HG03103 (cell line): ENCODE data around the gene BARX1.
"Not testable (repeated sequence)": the region's sequence is repeated elsewhere in the genome, so short reads cannot be mapped to it uniquely, and the experiment has no call there.

Experiments used
- ATAC-seq: cut with Tn5 transposase; IDR thresholded peaks from one replicate; pipeline ENCODE4 v1.9.1; 2021; ENCODE audit warnings: low read depth; ENCODE audit not compliant: unreplicated experiment

The BARX1 gene

GRCh38 chr9:93967020-93967803, 12.1 kb upstream of the BARX1 start:
- no peak for ATAC-seq

DNA sequence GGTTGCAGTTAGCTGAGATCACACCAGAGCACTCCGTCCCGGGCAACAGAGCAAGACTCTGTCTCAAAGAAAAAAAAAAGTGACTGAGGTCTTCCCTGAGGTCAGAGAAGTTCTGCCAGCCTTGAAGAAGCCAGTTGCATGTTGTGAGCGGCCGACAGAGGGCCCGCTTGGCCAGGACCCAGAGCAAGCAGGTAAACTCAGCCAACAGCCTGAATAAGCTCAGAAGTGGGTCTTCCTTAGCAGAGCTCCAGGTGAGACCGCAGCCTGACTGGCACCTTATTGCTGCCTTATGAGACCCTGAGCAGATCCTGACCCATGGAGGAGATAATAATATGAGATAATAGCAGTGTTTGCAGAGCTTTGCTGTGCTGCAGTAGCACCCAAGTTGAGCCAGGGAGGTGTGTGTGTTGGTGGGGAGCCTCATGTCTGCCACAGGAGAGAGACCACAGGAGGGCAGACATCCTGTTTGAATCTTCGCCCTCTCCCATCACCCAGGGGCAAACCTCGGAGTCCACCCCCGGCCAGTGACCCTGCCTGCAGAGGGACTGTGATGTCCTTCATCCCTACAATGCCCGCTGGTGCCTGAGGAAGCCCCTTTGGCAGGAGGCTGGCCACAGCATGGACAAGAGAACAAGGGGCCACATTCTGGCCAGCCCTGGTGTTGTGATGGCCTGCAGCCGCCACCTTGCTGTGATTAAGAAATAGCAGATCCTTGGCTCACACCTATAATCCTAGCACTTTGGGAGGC, 10.8 kb upstream of the BARX1 start:
- ATAC-seq: no peak

GRCh38 chr9:93964685-93965084, 9.5 kb upstream of the BARX1 start:
- ATAC-seq: no peak

GRCh38 chr9:93963969-93964368, 8.8 kb upstream of the BARX1 start:
- ATAC-seq: no peak

DNA sequence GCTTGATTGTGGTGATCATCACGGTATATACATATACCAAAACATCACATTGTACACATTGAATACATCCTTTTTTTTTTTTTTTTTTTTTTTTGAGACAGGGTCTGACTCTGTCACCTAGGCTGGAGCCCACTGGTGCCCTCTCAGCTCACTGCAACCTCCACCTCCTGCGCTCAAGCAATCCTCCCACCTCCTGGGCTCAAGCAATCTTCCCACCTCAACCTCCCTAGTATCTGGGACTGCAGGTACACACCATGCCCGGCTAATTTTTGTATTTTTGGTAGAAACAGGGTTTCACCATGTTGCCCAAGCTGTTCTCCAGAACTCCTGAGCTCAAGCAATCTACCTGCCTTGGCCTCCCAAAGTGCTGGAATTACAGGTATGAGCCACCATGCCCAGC, 8.3 kb upstream of the BARX1 start:
- not testable (repeated sequence) for ATAC-seq

- ATAC-seq: no peak
Observed at GRCh38 chr9:93962561-93963440, 7.6 kb upstream of the BARX1 start.

DNA sequence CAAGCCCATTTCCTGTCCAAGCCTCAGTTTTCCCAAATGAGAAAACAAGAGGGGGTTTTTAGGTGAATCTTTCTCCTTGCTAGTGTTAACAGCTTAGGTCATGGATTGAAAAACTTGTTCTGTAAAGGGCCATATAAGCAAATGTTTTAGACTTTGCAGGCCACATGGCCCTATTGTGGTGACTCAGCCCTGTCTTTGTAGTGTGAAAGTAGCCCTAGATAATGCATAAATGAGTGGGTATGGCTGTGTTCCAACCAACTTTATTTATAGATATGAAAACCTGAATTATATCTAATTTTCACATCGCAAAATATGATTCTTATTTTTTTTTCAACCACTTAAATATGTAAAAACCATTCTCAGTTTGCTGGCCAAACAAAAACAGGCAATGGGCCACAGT, 6.9 kb upstream of the BARX1 start:
- ATAC-seq: no peak

- no peak for ATAC-seq
Observed at GRCh38 chr9:93960971-93961841, 6.1 kb upstream of the BARX1 start.

GRCh38 chr9:93960221-93960970, 5.2 kb upstream of the BARX1 start:
- no peak for ATAC-seq

DNA sequence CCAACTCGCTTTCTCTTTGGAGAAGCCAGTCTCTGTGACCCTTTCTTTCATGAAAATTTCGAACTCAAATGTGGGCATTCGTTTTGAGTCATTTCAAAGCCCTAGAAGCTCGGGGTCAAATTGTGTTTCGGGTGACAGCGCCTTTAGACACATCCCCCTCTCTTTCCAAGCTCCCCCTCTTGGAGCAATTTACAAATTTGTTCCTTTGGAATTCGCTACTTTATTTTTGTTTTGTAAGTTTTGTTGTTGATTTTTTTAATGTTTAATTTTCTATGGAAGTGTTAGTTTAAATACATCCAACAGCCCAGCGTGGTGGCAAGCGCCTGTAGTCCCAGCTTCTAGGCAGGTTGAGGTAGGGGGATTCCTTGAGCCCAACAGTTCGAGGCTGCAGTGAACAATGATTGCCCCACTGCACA, 4.6 kb upstream of the BARX1 start:
- no peak for ATAC-seq

GRCh38 chr9:93958819-93959682, 3.9 kb upstream of the BARX1 start:
- no peak for ATAC-seq

DNA sequence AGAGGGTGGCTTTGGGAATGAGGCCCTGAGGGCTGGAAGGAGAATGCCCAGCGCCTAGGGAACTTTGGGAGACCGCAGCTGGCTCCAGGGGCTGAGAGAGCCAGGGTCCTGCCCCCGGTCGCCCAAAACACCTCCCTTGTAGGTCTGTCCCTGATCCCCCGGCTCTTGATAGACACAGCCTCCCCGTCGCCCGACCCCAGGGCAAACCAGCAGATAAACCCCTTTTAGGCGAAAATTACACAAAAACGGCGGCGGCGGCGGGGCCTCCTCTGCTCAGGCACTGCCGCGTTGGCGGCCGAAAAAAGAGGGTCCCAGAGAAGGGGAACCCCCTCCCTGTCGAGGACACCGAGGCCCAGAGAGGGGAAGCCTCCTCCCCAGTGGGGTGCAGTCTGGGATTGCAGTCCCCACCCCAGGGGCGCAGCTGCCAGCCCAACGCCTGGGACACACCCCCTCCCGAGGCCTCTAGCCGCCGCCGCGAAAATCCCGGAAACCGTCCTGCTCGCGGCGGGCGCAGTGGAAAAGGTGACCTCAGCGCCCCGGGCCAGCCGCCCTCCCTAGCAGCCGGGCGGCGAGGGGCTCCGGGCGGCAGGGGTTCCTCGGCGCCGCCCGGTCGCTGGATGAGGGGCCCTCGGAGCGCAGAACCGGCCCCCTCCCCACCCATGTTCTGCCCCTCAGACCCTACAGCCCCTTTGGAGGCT, 3.1 kb upstream of the BARX1 start:
- no peak for ATAC-seq

DNA sequence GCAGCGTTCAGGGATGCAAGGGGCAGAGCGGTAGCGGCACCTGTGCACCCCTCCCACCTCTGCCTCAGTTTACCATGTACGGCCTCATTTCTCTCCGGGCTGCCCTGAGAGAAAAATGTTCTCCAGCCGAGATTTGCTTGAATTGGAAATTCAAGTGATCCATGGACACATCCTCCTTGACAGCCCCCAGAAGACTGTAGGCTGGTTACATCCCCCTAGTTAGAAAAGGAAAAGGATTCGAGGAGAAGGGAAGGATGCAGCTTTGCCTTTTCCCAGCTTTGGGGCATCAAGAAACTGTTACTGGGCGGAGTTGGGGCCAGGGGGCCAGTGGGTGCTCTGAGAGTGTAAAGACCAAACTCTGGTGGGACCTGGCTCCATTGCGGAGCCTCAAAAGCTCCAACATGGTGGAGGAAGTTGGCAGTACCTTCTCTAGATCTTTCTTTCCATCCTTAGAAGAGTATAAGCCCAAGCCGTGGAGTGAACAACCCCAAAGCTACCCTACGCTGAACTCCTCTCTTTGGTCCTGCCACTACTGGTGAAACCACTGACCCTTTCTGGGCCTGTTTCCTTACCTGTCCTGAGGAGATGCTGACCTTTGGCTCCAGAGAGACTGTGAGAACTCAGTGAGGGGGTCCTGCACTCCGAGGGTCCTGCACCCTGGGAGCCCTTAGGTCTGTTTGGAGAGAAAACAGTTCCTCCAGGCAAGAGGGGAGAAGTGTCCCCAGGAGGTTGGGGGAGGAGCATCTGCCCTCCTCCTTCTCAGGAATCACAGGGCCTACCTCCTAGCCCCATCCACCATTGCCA, 1.0 kb upstream of the BARX1 start:
- no peak for ATAC-seq

DNA sequence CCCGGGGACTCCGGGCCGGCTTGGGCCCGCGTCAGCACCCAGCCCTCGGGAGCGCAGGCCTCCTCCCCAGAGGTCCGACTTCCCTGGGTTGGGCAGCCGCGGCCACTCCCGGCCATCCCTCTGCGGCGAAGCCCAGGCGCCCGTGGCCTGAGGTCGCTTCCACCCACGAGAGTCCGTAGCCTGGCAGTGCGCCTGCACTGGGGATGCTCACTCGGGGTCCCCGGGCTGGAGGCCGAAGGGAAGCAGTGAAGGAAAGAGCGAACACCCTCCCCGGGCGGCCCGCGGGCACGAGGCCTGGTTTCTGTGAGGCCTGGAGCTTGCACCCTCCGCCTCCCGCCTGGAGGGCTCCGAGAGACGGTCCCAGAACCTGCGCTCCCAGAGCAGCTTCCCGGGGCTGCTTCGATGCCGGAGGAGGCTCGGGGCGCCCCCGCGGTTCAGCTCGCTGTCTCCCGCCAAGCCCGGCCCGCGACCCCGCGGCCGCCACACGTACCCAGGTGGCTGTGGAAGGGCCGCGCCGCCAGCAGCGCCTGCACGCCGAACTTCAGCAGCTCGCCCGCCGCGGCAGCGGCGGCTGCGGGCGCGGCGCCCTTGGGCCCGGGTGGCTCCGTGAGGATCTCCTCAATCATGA, 607 bp downstream of the BARX1 start:
- ATAC-seq: no peak

- ATAC-seq: no peak
Observed at GRCh38 chr9:93953496-93954433, 1.4 kb downstream of the BARX1 start.
